Natural killer cell (primary cell): ENCODE data around the gene KDM4C. TPM values are rescaled to one million over a fixed set of nuclear protein-coding genes. Genes with fewer than 3 reads are reported as not detected.
A peak's percentile ranks its signal among the peaks of the same experiment; 100 is the strongest.

Experiments used
- ATAC-seq, 3 donors: fragments of 150-1000 bp in 2 of 3; fragments of 200-7000 bp in 1 of 3; cut with Tn5 transposase; 1 replicate in 1 of 3; 2 replicates in 2 of 3; pipeline ENCODE4 v1.10.0; 2021; ENCODE audit warnings: mild to moderate bottlenecking in 2 of 3, moderate library complexity in 2 of 3
- DNase-seq, 2 donors: peaks; one replicate each; pipeline versions ENCODE4 v3.0.0 to v3.0.0-alpha.2; 2013 to 2021; ENCODE audit warnings: mixed read lengths in 1 of 2
- H3K27ac ChIP-seq: one replicate; pipeline ENCODE4 v1.5.1; 2013; ENCODE audit warnings: mild to moderate bottlenecking, low read length
- H3K27me3 ChIP-seq: one replicate; pipeline ENCODE4 v1.6.1; 2013; ENCODE audit warnings: low read length; ENCODE audit not compliant: control insufficient read depth, insufficient read depth
- H3K36me3 ChIP-seq: one replicate; pipeline ENCODE4 v1.6.1; 2013; ENCODE audit warnings: low read length; ENCODE audit not compliant: control insufficient read depth, insufficient read depth
- H3K4me1 ChIP-seq: one replicate; pipeline ENCODE4 v1.6.1; 2013; ENCODE audit warnings: low read length; ENCODE audit not compliant: control insufficient read depth, insufficient read depth
- H3K4me3 ChIP-seq: one replicate; pipeline ENCODE4 v1.5.1; 2013; ENCODE audit warnings: low read length
- H3K9me3 ChIP-seq: one replicate; pipeline ENCODE4 v1.6.1; 2013; ENCODE audit warnings: low read length; ENCODE audit not compliant: control insufficient read depth, insufficient read depth
- H3K27ac Mint-ChIP-seq, 2 donors: one replicate each; pipeline ENCODE4 v1.8.0; 2022; ENCODE audit warnings: mild to moderate bottlenecking in 2 of 2, mixed read lengths in 2 of 2, moderate library complexity in 1 of 2
- H3K27me3 Mint-ChIP-seq, 2 donors: one replicate each; pipeline ENCODE4 v1.8.0; 2022; ENCODE audit warnings: low read depth in 2 of 2, mixed read lengths in 2 of 2
- H3K36me3 Mint-ChIP-seq: one replicate; pipeline ENCODE4 v1.8.0; 2022; ENCODE audit warnings: mixed read lengths
- H3K4me1 Mint-ChIP-seq, 2 donors: one replicate each; pipeline ENCODE4 v1.8.0; 2022; ENCODE audit warnings: mixed read lengths in 2 of 2
- H3K4me3 Mint-ChIP-seq: one replicate; pipeline ENCODE4 v1.8.0; 2022; ENCODE audit warnings: mild to moderate bottlenecking, moderate library complexity, mixed read lengths
- H3K9me3 Mint-ChIP-seq, 2 donors: one replicate each; pipeline ENCODE4 v1.8.0; 2022; ENCODE audit warnings: mixed read lengths in 2 of 2
- WGBS: methylation state at CpG from one replicate; pipeline ENCODE4 v1.1.7; 2013; ENCODE audit warnings: missing lambda C conversion rate; ENCODE audit not compliant: insufficient coverage; 5-methylcytosine and 5-hydroxymethylcytosine counted together
- intact Hi-C: fragments of 100-400 bp; cut with micrococcal nuclease; formaldehyde crosslinking; loops from one replicate; pipeline ENCODE4 v1.14.2; 2022
- total RNA-seq, 4 donors: library from RNA; stranded (reverse); fragments of 120-200 nt in 1 of 4; gene quantifications; one replicate each; pipeline versions ENCODE4 v1.2.3 to v1.2.4, GENCODE V29; 2013 to 2022
- TF ChIP-seq, protein P1 (sequence below): fragments of 200-600 bp; IDR thresholded peaks from one replicate; pipeline ENCODE4 v1.8.0; 2022; ENCODE audit warnings: antibody characterized with exemption

Gene KDM4C
- total RNA-seq, 3 donors from 2014 or later (not counting 1 experiment from before 2014, with no cell fraction given) = 115 to 137 (median 116) TPM

DNA sequence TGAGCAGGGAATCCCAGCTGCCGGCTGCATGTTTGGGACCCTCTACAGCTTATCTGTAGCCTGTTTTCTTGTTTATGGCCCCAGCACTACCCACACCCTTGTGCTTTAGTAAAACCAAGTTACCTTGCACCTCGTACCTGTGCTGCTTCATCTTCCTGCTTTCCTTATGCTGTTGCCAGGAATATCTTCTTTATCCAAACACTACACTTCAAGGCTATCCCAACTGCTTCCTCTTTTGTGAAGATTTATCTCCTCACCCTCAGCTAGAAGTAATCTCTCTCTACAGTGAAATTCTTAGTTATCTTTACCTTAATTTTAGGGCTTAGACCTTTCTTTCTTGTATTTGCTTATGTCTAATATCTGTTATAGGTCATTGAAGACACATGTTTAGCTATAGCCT lies 171.1 kb downstream of the KDM4C start:
- peaks cover 54 to 71% of the 10 kb centered on the region in 2 donors for H3K4me1 Mint-ChIP-seq
- H3K27me3 ChIP-seq = no peaks in the 10 kb centered on the region
- no peaks in the 10 kb centered on the region for H3K9me3 Mint-ChIP-seq
- H3K27ac Mint-ChIP-seq = peak overlapping the region; percentile 14 to 67
- DNase-seq (no peak), ATAC-seq (no peak)
- no peaks in the 10 kb centered on the region for H3K27me3 Mint-ChIP-seq
- H3K4me3 Mint-ChIP-seq = no peak overlapping the region
- no peaks in the 10 kb centered on the region for H3K9me3 ChIP-seq
- intact Hi-C loops = no loop called here
- TF ChIP-seq, protein P1, sequence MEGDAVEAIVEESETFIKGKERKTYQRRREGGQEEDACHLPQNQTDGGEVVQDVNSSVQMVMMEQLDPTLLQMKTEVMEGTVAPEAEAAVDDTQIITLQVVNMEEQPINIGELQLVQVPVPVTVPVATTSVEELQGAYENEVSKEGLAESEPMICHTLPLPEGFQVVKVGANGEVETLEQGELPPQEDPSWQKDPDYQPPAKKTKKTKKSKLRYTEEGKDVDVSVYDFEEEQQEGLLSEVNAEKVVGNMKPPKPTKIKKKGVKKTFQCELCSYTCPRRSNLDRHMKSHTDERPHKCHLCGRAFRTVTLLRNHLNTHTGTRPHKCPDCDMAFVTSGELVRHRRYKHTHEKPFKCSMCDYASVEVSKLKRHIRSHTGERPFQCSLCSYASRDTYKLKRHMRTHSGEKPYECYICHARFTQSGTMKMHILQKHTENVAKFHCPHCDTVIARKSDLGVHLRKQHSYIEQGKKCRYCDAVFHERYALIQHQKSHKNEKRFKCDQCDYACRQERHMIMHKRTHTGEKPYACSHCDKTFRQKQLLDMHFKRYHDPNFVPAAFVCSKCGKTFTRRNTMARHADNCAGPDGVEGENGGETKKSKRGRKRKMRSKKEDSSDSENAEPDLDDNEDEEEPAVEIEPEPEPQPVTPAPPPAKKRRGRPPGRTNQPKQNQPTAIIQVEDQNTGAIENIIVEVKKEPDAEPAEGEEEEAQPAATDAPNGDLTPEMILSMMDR = no peak
- no peaks in the 10 kb centered on the region for H3K36me3 Mint-ChIP-seq
- no peak overlapping the region for H3K4me3 ChIP-seq
- H3K4me1 ChIP-seq = no peaks in the 10 kb centered on the region
- WGBS = 98% methylated on average over 2 of the region's 2 CpGs
- H3K36me3 ChIP-seq = no peaks in the 10 kb centered on the region
- H3K27ac ChIP-seq = no peak overlapping the region

DNA sequence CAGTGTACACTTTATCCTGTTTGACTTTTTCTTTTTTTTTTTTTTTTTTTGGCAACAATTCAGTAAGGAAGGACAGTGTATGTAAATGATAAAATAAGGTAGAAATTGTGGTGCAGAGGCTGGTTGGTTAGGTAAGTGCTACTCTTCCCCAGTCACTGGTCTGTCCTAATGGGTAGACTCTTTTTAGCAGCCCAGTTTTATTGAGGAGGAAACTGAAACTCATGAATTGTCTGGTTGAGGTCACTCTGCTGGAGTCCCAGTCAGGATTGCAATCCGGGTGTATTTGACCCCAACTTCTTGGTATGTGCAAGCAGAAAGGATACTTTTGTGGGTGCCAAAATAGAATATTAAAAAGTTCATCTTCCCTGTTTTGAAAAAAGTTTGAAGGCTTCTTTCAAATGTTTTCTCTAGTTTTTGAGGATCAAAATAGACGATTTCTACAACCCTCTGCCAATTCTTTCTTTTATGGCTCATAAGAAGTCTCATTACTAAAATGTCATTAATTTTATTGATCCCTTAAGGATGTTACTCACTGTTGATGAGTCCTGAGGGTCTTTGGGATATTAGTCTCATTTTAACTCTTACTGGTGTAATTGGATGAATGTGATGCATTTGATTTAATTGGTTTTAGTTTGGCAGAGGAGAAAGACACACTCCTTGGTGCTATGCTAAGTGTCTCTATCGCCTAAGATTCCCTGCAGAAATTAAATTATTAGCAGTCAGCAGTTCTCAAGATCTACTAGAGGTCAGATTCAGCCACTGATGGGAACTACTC lies 171.9 kb downstream of the KDM4C start:
- H3K27me3 Mint-ChIP-seq = no peaks in the 10 kb centered on the region
- TF ChIP-seq, protein P1 = no peak
- DNase-seq (no peak), ATAC-seq (no peak)
- H3K9me3 Mint-ChIP-seq = no peaks in the 10 kb centered on the region
- peaks cover 50 to 66% of the 10 kb centered on the region in 2 donors for H3K4me1 Mint-ChIP-seq
- no peaks in the 10 kb centered on the region for H3K9me3 ChIP-seq
- peak overlapping the region; percentile 14 to 67 for H3K27ac Mint-ChIP-seq
- H3K4me3 Mint-ChIP-seq = no peak overlapping the region
- no peaks in the 10 kb centered on the region for H3K36me3 Mint-ChIP-seq
- H3K27ac ChIP-seq = no peak overlapping the region
- H3K36me3 ChIP-seq = no peaks in the 10 kb centered on the region
- no peaks in the 10 kb centered on the region for H3K27me3 ChIP-seq
- intact Hi-C loops = no loop called here
- H3K4me1 ChIP-seq = no peaks in the 10 kb centered on the region
- WGBS = 79% methylated on average over 2 of the region's 3 CpGs
- H3K4me3 ChIP-seq = no peak overlapping the region

DNA sequence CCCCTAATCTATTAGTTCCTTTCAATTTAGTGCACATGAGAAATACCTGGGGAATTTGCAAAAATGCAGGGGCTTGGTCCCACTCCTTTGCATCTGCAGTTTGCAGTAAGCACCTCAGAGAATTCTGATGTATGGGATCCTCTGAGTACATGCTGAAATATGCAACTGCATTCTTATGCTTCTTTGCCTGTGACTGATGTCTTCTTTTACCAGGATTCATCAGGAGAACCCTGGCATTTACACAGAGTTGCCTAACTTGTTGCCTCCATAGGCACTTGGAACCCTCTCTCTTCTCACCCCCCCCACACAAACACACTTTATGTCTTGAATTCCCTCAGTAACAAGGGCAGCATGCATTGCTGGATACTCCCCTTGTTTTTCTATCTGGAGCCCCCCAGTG lies 173.1 kb downstream of the KDM4C start:
- no peaks in the 10 kb centered on the region for H3K4me1 ChIP-seq
- peaks cover 40 to 54% of the 10 kb centered on the region in 2 donors for H3K4me1 Mint-ChIP-seq
- TF ChIP-seq, protein P1 = no peak
- H3K27me3 ChIP-seq = no peaks in the 10 kb centered on the region
- no peak overlapping the region for H3K4me3 ChIP-seq
- H3K36me3 ChIP-seq = no peaks in the 10 kb centered on the region
- H3K36me3 Mint-ChIP-seq = no peaks in the 10 kb centered on the region
- no peak overlapping the region for H3K27ac Mint-ChIP-seq
- H3K27me3 Mint-ChIP-seq = no peaks in the 10 kb centered on the region
- no peak overlapping the region for H3K4me3 Mint-ChIP-seq
- H3K27ac ChIP-seq = no peak overlapping the region
- intact Hi-C loops = no loop called here
- H3K9me3 Mint-ChIP-seq = no peaks in the 10 kb centered on the region
- no peaks in the 10 kb centered on the region for H3K9me3 ChIP-seq
- DNase-seq = no peak
- no peak for ATAC-seq

DNA sequence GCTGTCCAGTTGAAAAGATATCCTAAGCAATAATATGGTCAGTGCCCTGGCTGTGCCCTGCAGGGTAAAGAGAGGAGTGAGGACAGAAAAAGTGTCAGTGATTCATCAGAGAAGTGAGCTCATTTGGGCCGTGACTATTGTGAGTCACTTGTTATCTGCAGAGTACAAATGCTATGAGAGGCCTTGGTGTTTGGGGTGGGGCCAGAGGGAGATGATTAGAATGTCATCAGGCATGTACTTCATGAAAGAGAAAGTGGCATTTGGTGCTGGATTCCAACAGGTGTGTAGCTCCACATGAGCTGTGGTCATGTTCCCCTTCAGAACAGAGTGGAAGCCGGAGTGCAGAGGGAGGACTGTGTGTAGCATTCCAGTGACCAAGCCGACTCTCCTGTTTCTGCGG lies 174.1 kb downstream of the KDM4C start:
- H3K27ac ChIP-seq = no peak overlapping the region
- H3K36me3 ChIP-seq = no peaks in the 10 kb centered on the region
- peak in 1 of 3 donors; percentile 54 for ATAC-seq
- no peaks in the 10 kb centered on the region for H3K27me3 Mint-ChIP-seq
- 78% methylated on average over 4 of the region's 4 CpGs for WGBS
- no peak overlapping the region for H3K4me3 Mint-ChIP-seq
- peaks cover 44 to 45% of the 10 kb centered on the region in 2 donors for H3K4me1 Mint-ChIP-seq
- no peaks in the 10 kb centered on the region for H3K27me3 ChIP-seq
- intact Hi-C loops = no loop called here
- DNase-seq = no peak
- no peaks in the 10 kb centered on the region for H3K4me1 ChIP-seq
- no peak overlapping the region for H3K4me3 ChIP-seq
- no peaks in the 10 kb centered on the region for H3K36me3 Mint-ChIP-seq
- TF ChIP-seq, protein P1 = no peak
- no peaks in the 10 kb centered on the region for H3K9me3 Mint-ChIP-seq
- no peaks in the 10 kb centered on the region for H3K9me3 ChIP-seq
- H3K27ac Mint-ChIP-seq = peak overlapping the region; percentile 15 to 24
